ENCODE results near the gene IMPDH2. TPM values are rescaled to one million over a fixed set of nuclear protein-coding genes. Genes with fewer than 3 reads are reported as not detected.
"Not testable (repeated sequence)": the region's sequence is repeated elsewhere in the genome, so short reads cannot be mapped to it uniquely, and the experiment has no call there.

IMPDH2 gene
- polyA plus RNA-seq, 6 donors from 2014 or later: 78.6 to 117 (median 97.6) TPM

DNA sequence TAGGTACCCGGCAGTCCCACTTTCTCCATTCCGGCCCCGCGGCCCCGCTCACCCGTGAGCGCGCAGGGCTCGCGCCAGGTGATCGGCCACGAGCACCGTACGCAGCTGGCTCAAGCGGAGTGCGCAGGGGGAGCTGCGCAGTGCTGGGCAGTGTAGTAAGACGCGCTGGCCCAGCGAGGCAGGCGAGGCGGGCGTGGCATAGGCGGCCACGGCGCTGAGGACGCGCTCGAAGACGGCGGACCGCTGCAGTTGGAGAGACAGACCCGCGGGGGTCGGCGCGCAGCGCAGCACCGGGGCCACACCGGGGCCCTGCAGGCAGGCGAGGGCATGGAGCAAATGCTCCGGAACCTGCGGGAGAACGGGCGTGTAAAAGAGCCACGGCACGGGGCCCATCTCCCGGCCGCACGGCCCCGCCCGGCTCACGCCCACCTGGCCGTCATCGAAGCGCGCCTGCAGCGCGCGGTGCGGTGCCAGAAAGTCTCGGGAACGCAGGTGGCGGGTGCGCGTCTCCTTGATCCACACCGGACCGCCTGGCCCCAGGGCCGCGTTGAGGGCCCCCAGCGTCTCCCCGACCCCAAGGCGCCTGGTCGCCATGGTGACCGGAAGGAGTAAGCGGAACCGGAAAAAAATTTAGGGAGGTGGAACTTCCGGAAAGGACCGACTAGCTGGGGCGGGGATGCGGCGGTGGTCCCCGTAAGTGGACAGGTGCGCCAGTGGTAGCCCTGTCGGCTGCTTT is 11.1 kb downstream of the IMPDH2 start, which contains the start of gene DALRD3:
Gene DALRD3, minus strand, starts transcription at position 610 of the 736 bp plus-strand sequence. Its CDS starts 16 bp downstream, at position 594.
- H3K9me3 Mint-ChIP-seq: no peaks in the 10 kb centered on the region
- no peaks in the 10 kb centered on the region for H3K27me3 Mint-ChIP-seq
- H3K36me3 Mint-ChIP-seq: no peaks in the 10 kb centered on the region
- H3K27ac Mint-ChIP-seq: peak within 1 kb of the TSS; percentile 24 to 98 (median 81)
- H3K4me1 Mint-ChIP-seq: peaks cover 19 to 52% (median 38%) of the 10 kb centered on the region in 3 donors
- ATAC-seq (ENCODE audit: low read depth in 2 of 2) (peak; percentile 6 to 9), DNase-seq (peak; percentile 68)
- H3K4me3 Mint-ChIP-seq: peak within 1 kb of the TSS; percentile 87 to 98 (median 96)

DNA sequence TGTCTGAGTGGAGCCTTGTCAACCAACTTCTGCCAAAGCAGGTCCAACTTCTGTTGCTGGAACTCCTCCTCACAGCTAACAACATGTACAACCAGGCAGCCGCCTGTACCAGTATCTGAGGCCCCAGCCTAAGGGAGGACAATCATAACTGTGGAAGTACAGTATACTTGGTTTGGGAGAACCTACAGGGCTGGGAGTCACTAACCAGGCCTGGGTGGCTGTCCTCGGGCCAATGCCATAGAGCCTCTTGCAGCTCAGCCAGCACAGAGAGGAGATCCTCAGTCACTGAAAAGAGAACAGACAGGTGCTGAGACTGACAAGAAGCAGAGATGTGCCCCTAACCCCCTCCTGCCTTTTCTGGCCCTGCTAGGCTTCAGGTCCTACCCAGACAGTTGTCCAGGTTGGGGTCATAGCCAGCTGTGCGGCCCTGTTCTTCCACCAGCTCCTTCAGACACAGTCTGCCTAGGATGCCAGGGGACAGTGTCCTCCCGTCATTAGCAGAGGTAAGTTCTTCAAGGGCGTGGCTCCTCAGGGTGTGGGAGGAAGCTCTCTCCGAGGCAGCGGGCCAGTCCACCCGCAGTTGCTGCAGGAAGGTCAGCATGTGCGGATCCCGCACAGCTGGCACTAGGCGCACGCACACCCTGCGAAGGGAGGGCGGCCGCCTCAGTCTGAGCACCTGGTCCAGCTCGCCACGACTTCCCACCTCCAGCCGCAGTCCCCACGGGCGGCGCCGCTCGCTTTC is 11.8 kb downstream of the IMPDH2 start:
- DNase-seq (no peak), ATAC-seq (ENCODE audit: low read depth in 2 of 2) (no peak)
- Mint-ChIP-seq H3K9me3 (no peaks in the 10 kb centered on the region), H3K27ac (peak overlapping the region in 4 of 6 donors; percentile 26 to 81 (median 60)), H3K27me3 (no peaks in the 10 kb centered on the region), H3K36me3 (no peaks in the 10 kb centered on the region), H3K4me3 (peak overlapping the region; percentile 87 to 98 (median 95)), H3K4me1 (peaks cover 17 to 51% (median 36%) of the 10 kb centered on the region in 3 donors)

DNA sequence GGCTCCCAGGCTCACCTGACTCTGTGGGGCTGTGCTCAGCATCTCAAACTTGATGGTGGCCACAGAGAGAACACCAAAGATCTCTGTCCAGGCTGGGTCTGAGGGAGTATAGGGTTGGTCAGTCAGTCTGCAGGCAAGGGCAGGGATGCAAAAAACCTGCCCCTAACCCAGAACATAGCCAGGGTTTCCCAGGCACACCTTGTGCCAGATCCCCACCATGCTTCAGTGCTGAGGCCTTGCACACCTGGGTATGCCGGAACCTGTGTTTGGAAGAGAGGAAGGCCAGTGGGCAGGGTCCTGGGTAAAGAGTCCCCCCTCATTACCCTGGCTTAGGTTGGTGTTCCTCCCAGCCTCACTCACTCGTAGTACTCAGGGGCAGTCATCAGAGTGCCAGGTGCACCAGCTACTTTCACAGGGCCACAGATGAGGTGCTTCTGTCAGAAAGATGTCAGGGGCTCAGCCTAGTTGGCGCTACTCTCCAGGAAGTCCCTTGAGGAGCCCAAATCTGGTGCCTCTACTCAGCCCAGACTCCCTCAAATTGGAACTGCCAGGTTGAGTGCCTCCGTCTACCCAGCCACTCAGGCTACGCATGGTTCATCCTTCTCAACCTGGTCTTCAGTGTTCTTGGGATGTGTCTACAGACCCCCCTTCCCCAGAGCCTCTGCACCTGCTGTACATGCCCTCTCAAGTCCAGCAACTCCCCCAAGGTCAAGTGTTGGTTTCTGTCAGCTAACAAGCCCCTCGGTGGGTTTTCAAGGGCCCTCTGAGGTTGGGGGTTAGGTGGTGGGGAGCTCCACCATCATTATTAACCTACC is 12.6 kb downstream of the IMPDH2 start:
- H3K4me1 Mint-ChIP-seq: peaks cover 17 to 57% (median 42%) of the 10 kb centered on the region in 3 donors
- H3K4me3 Mint-ChIP-seq: peak overlapping the region in 7 of 8 donors; percentile 8 to 96 (median 86)
- no peaks in the 10 kb centered on the region for H3K27me3 Mint-ChIP-seq
- no peaks in the 10 kb centered on the region for H3K9me3 Mint-ChIP-seq
- H3K36me3 Mint-ChIP-seq: no peaks in the 10 kb centered on the region
- H3K27ac Mint-ChIP-seq: no peak overlapping the region
- DNase-seq: no peak
- no peak for ATAC-seq (ENCODE audit: low read depth in 2 of 2)

- Mint-ChIP-seq H3K36me3 (no peaks in the 10 kb centered on the region), H3K27ac (peak overlapping the region in 1 of 6 donors; percentile 56)
Observed at GRCh38 chr3:49015765-49016164, 13.4 kb downstream of the IMPDH2 start.

DNA sequence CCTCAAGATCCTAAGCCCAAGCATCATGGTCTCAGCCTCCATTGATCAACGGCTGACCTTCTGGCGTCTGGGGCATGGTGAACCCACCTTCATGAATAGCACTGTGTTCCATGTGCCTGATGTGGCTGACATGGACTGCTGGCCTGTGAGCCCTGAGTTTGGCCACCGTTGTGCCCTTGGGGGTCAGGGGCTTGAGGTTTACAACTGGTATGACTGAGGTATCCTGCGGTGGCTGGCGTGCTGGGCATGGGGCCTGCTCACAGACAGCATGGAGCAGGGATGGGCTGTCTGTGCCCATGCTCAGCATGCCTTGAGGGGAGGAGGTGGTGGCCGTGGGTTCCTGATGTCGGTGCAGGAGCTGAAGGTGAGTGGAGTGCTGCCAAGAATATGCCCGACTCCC is 14.1 kb downstream of the IMPDH2 start:
- no peak for DNase-seq
- Mint-ChIP-seq H3K36me3 (no peaks in the 10 kb centered on the region), H3K27ac (peak overlapping the region in 1 of 6 donors; percentile 90), H3K4me3 (peak overlapping the region in 1 of 8 donors; percentile 93), H3K4me1 (peaks cover 9 to 51% (median 37%) of the 10 kb centered on the region in 3 donors), H3K27me3 (no peaks in the 10 kb centered on the region), H3K9me3 (no peaks in the 10 kb centered on the region)
- no peak for ATAC-seq (ENCODE audit: low read depth in 2 of 2)

More at GRCh38 chr3:49015765-49016164, 13.4 kb downstream of the IMPDH2 start:
- ATAC-seq (ENCODE audit: low read depth in 2 of 2) (no peak), DNase-seq (no peak)
- H3K27me3 Mint-ChIP-seq: no peaks in the 10 kb centered on the region
- peaks cover 13 to 57% (median 43%) of the 10 kb centered on the region in 3 donors for H3K4me1 Mint-ChIP-seq
- no peaks in the 10 kb centered on the region for H3K9me3 Mint-ChIP-seq
- H3K4me3 Mint-ChIP-seq: peak overlapping the region in 7 of 8 donors; percentile 9 to 93 (median 62)

GRCh38 chr3:49013738-49014660 is 15.2 kb downstream of the IMPDH2 start:
- peaks cover 14 to 46% (median 37%) of the 10 kb centered on the region in 3 donors for H3K4me1 Mint-ChIP-seq
- no peaks in the 10 kb centered on the region for H3K9me3 Mint-ChIP-seq
- no peaks in the 10 kb centered on the region for H3K27me3 Mint-ChIP-seq
- H3K4me3 Mint-ChIP-seq: peak overlapping the region in 2 of 8 donors; percentile 52 to 62
- DNase-seq (peak; percentile 27), ATAC-seq (ENCODE audit: low read depth in 2 of 2) (peak; percentile 48 to 49)
- H3K36me3 Mint-ChIP-seq: no peaks in the 10 kb centered on the region
- H3K27ac Mint-ChIP-seq: peak overlapping the region in 1 of 6 donors; percentile 61

DNA sequence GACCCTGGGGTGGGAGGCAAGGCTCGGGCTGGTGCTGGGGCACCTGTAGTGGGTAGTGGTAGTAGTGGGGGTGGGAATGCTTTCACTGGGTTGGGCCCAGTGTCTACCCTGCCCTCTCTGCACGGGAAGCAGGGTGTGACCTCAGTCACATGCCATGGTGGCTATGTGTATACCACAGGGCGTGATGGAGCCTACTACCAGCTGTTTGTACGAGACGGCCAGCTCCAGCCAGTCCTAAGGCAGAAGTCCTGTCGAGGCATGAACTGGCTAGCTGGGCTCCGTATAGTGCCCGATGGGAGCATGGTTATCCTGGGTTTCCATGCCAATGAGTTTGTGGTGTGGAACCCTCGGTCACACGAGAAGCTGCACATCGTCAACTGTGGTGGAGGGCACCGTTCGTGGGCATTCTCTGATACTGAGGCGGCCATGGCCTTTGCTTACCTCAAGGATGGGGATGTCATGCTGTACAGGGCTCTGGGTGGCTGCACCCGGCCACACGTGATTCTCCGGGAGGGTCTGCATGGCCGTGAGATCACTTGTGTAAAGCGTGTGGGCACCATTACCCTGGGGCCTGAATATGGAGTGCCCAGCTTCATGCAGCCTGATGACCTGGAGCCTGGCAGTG is 16.0 kb downstream of the IMPDH2 start:
- Mint-ChIP-seq H3K4me3 (peak overlapping the region in 1 of 8 donors; percentile 62), H3K27me3 (no peaks in the 10 kb centered on the region), H3K27ac (peak overlapping the region in 1 of 6 donors; percentile 61), H3K36me3 (no peaks in the 10 kb centered on the region), H3K9me3 (no peaks in the 10 kb centered on the region), H3K4me1 (peaks cover 19 to 50% (median 43%) of the 10 kb centered on the region in 3 donors)
- ATAC-seq (ENCODE audit: low read depth in 2 of 2) (no peak), DNase-seq (no peak)

DNA sequence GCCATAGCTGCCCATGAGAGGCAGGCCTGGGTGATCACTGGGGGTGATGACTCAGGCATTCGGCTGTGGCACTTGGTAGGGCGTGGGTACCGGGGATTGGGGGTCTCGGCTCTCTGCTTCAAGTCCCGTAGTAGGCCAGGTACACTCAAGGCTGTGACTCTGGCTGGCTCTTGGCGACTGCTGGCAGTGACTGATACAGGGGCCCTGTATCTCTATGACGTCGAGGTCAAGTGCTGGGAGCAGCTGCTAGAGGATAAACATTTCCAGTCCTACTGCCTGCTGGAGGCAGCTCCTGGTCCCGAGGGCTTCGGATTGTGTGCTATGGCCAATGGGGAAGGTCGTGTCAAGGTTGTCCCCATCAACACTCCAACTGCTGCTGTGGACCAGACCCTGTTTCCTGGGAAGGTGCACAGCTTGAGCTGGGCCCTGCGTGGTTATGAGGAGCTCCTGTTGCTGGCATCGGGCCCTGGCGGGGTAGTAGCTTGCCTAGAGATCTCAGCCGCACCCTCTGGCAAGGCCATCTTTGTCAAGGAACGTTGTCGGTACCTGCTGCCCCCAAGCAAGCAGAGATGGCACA is 16.7 kb downstream of the IMPDH2 start:
- H3K4me1 Mint-ChIP-seq: peaks cover 26 to 54% (median 50%) of the 10 kb centered on the region in 3 donors
- peak overlapping the region in 1 of 6 donors; percentile 78 for H3K27ac Mint-ChIP-seq
- ATAC-seq (ENCODE audit: low read depth in 2 of 2) (no peak), DNase-seq (no peak)
- no peaks in the 10 kb centered on the region for H3K9me3 Mint-ChIP-seq
- H3K27me3 Mint-ChIP-seq: no peaks in the 10 kb centered on the region
- H3K4me3 Mint-ChIP-seq: peak overlapping the region in 2 of 8 donors; percentile 29 to 51
- H3K36me3 Mint-ChIP-seq: no peaks in the 10 kb centered on the region

GRCh38 chr3:49009396-49009795 is 19.8 kb downstream of the IMPDH2 start:
- DNase-seq: no peak

DNA sequence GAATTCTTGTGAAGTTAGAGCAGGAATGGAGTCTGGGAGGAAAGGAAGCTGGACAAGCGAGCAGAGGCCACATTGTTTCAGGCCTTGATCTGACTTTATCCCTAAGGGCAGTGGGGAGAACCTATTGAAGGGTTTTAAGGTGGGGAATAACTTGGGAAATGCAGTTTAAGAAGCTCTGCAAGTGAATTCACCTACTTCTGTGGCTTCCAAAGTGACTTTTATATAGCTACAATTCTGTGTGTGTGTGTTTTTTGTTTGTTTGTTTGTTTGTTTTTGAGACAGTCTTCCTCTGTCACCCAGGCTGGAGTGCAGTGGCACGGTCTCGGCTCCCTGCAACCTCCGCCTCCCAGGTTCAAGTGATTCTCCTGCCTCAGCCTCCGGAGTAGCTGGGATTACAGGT is 20.6 kb downstream of the IMPDH2 start:
- not testable (repeated sequence) for H3K9me3 Mint-ChIP-seq; ATAC-seq (ENCODE audit: low read depth in 2 of 2)

More at GRCh38 chr3:49009396-49009795, 19.8 kb downstream of the IMPDH2 start:
- no peak for ATAC-seq (ENCODE audit: low read depth in 2 of 2)
- peak overlapping the region in 7 of 8 donors; percentile 34 to 100 (median 50) for H3K4me3 Mint-ChIP-seq
- H3K27me3 Mint-ChIP-seq: no peaks in the 10 kb centered on the region
- peak overlapping the region in 2 of 6 donors; percentile 51 to 97 for H3K27ac Mint-ChIP-seq
- peaks cover 31 to 53% (median 50%) of the 10 kb centered on the region in 3 donors for H3K4me1 Mint-ChIP-seq
- H3K9me3 Mint-ChIP-seq: no peaks in the 10 kb centered on the region
- no peaks in the 10 kb centered on the region for H3K36me3 Mint-ChIP-seq

DNA sequence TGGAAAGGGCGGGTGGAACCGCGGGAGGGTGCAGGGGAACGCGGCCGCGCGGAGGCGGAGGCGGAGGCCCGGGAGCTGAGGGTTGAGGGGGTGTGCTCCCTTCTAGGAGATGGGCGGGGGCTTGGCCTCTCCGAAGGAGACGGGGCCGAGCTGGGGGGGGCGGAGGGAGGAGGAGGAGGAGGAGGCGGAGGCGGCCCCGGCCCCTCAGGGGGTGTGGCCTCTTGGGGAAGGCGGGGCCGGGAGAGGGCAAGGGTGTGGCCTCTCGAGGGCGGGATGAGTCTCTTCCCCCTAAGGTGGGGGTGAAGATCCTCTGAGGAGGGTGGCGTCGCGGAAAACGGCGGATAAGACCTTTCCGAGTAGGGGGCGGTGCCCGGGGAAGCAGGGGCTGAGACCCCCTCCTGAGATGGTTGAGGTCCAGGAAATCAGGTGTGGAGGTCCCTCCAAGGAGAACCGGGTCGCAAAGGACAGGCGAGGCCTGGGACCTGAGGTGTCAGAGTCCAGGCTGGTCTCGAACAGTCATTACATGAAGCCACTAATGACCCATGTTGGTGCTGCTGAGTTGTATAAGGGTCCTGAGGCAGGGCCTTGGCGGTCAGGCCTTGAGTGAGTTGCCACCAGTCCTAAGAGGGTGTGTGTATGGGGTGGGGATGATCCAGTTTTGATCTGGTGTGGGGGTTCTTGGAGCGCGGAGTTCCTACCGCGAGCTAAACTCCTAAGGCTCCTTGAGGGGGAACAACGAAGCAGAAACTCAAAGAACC is 21.2 kb downstream of the IMPDH2 start:
- Mint-ChIP-seq H3K9me3 (no peaks in the 10 kb centered on the region), H3K4me3 (peak overlapping the region; percentile 89 to 100 (median 100)), H3K4me1 (peaks cover 25 to 46% (median 39%) of the 10 kb centered on the region in 3 donors), H3K27ac (peak overlapping the region; percentile 96 to 100 (median 98)), H3K27me3 (no peaks in the 10 kb centered on the region), H3K36me3 (no peaks in the 10 kb centered on the region)
- ATAC-seq (ENCODE audit: low read depth in 2 of 2): peak; percentile 37 to 41
- peak; percentile 79 for DNase-seq

More for the DNA sequence above, 20.6 kb downstream of the IMPDH2 start:
- Mint-ChIP-seq H3K4me3 (peak overlapping the region; percentile 89 to 100 (median 100)), H3K27ac (peak overlapping the region in 4 of 6 donors; percentile 96 to 99 (median 97)), H3K4me1 (peaks cover 26 to 47% (median 46%) of the 10 kb centered on the region in 3 donors)
- not testable (repeated sequence) for H3K27me3 Mint-ChIP-seq, H3K36me3 Mint-ChIP-seq, DNase-seq
